ENCODE results near the gene UBC.

DNA sequence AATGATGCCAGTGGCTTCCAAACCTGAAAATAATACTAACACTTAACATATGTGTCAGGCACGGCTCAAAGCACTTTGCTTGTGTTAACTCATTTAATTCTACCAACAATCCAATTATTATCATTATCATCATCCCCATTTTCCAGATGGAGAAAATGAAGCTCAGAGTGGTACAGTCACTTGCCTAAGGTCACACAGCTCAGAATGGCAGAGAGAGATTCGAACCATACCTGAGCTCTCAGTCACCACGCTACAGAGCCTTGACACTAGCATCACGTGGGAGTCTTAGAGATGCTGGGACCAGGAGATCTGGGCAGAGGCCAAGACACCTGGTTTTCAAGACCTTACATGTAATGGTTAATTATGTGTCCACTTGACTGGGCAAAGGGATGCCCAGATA is 40.3 kb upstream of the UBC start:
- TF ChIP-seq, protein P1, sequence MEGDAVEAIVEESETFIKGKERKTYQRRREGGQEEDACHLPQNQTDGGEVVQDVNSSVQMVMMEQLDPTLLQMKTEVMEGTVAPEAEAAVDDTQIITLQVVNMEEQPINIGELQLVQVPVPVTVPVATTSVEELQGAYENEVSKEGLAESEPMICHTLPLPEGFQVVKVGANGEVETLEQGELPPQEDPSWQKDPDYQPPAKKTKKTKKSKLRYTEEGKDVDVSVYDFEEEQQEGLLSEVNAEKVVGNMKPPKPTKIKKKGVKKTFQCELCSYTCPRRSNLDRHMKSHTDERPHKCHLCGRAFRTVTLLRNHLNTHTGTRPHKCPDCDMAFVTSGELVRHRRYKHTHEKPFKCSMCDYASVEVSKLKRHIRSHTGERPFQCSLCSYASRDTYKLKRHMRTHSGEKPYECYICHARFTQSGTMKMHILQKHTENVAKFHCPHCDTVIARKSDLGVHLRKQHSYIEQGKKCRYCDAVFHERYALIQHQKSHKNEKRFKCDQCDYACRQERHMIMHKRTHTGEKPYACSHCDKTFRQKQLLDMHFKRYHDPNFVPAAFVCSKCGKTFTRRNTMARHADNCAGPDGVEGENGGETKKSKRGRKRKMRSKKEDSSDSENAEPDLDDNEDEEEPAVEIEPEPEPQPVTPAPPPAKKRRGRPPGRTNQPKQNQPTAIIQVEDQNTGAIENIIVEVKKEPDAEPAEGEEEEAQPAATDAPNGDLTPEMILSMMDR (conservative IDR thresholded peaks at IDR 0.05), result no peak
- no peak for TF ChIP-seq EZH2 (IDR thresholded peaks at IDR 0.05; ENCODE audit: low read depth)
